Measurements from ENCODE around the gene LRRC55.

GRCh38 chr11:57203882-57204480 lies 22.2 kb downstream of the LRRC55 start:
- TF ChIP-seq CTCF (IDR thresholded peaks at IDR 0.05 in 2 of 3, conservative IDR thresholded peaks at IDR 0.05 in 1 of 3; ENCODE audit: insufficient read depth in 2 of 3, low read depth in 1 of 3, low read length in 3 of 3) (no peak), ZNF766 (CRISPR knock-in tag; conservative IDR thresholded peaks at IDR 0.05) (no peak), EP300 (IDR thresholded peaks at IDR 0.05; ENCODE audit: low read length) (no peak)
